Embryonic facial prominence (tissue), 1 donor: ENCODE measurements around the gene NHLH2.

Experiments
- DNase-seq: peaks from one replicate; pipeline ENCODE4 v3.0.0-alpha.2; 2016; ENCODE audit errors: extremely low spot score

Gene NHLH2

GRCh38 chr1:115838431-115839028 is 2.4 kb downstream of the NHLH2 start:
- no peak for DNase-seq

- DNase-seq = no peak
Measured at GRCh38 chr1:115837740-115838421, 3.0 kb downstream of the NHLH2 start.

GRCh38 chr1:115837341-115837739 is 3.6 kb downstream of the NHLH2 start:
- no peak for DNase-seq

- DNase-seq = no peak
Measured at GRCh38 chr1:115833856-115834255, 7.1 kb downstream of the NHLH2 start.

GRCh38 chr1:115832651-115833050 is 8.3 kb downstream of the NHLH2 start:
- DNase-seq = no peak

- no peak for DNase-seq
Measured at GRCh38 chr1:115830963-115831362, 10.0 kb downstream of the NHLH2 start.

- no peak for DNase-seq
Measured at GRCh38 chr1:115829947-115830346, 11.0 kb downstream of the NHLH2 start.

- DNase-seq = no peak
Measured at GRCh38 chr1:115829023-115829674, 11.8 kb downstream of the NHLH2 start.

GRCh38 chr1:115828101-115829022 is 12.6 kb downstream of the NHLH2 start:
- DNase-seq = no peak

- DNase-seq = no peak
Measured at GRCh38 chr1:115827452-115828044, 13.4 kb downstream of the NHLH2 start.

- no peak for DNase-seq
Measured at GRCh38 chr1:115826628-115827027, 14.3 kb downstream of the NHLH2 start.

- DNase-seq = no peak
Measured at GRCh38 chr1:115822117-115822516, 18.8 kb downstream of the NHLH2 start.

GRCh38 chr1:115815694-115816093 is 25.2 kb downstream of the NHLH2 start:
- no peak for DNase-seq

- DNase-seq = no peak
Measured at GRCh38 chr1:115814685-115815398, 26.1 kb downstream of the NHLH2 start.

- no peak for DNase-seq
Measured at GRCh38 chr1:115813727-115814126, 27.2 kb downstream of the NHLH2 start.

GRCh38 chr1:115811140-115811828 is 29.6 kb downstream of the NHLH2 start:
- no peak for DNase-seq

- no peak for DNase-seq
Measured at GRCh38 chr1:115810609-115811008, 30.3 kb downstream of the NHLH2 start.

GRCh38 chr1:115809847-115810246 is 31.1 kb downstream of the NHLH2 start:
- no peak for DNase-seq

- DNase-seq = no peak
Measured at GRCh38 chr1:115809076-115809475, 31.9 kb downstream of the NHLH2 start.

GRCh38 chr1:115807723-115808122 is 33.2 kb downstream of the NHLH2 start:
- no peak for DNase-seq
